MM.1S (cell line): ENCODE results near the gene EYA2.

ENCODE experiments used
- DNase-seq: peaks from one replicate; pipeline ENCODE4 v3.0.0-alpha.2; 2015
- H2AFZ ChIP-seq: fragments of 300-600 bp; sonication (generic); 2 replicates; pipeline ENCODE4 v1.6.0; 2016; ENCODE audit warnings: antibody characterized with exemption, low read length
- H3F3A ChIP-seq: fragments of 300-600 bp; sonication (generic); 2 replicates; pipeline ENCODE4 v1.6.1; 2016; ENCODE audit warnings: mild to moderate bottlenecking, antibody characterized with exemption, low read length, moderate library complexity, mixed read lengths; ENCODE audit not compliant: insufficient read depth
- H3K27ac ChIP-seq: fragments of 300-600 bp; sonication (generic); 2 replicates; pipeline ENCODE4 v1.5.1; 2016; ENCODE audit warnings: mild to moderate bottlenecking, low read length
- H3K27me3 ChIP-seq: fragments of 300-600 bp; sonication (generic); replicated peaks from 2 replicates; pipeline ENCODE4 v1.6.0; 2016; ENCODE audit warnings: low read length; ENCODE audit not compliant: insufficient read depth
- H3K36me3 ChIP-seq: fragments of 300-600 bp; sonication (generic); replicated peaks from 2 replicates; pipeline ENCODE4 v1.6.1; 2016; ENCODE audit warnings: mild to moderate bottlenecking, low read length, mixed read lengths; ENCODE audit not compliant: insufficient read depth
- H3K4me1 ChIP-seq: fragments of 300-600 bp; sonication (generic); 2 replicates; pipeline ENCODE4 v1.6.1; 2016; ENCODE audit warnings: low read length, mixed read lengths
- H3K4me2 ChIP-seq: fragments of 300-600 bp; sonication (generic); 2 replicates; pipeline ENCODE4 v1.6.0; 2016; ENCODE audit warnings: low read depth, low read length
- H3K4me3 ChIP-seq: fragments of 300-600 bp; sonication (generic); 2 replicates; pipeline ENCODE4 v1.5.1; 2016; ENCODE audit warnings: low read length, mixed read lengths
- H3K79me2 ChIP-seq: fragments of 300-600 bp; sonication (generic); 2 replicates; pipeline ENCODE4 v1.6.1; 2016; ENCODE audit warnings: mixed run types, low read length, mixed read lengths
- H3K9ac ChIP-seq: fragments of 300-600 bp; sonication (generic); 2 replicates; pipeline ENCODE4 v1.6.1; 2016; ENCODE audit warnings: low read length, mixed read lengths
- H3K9me2 ChIP-seq: fragments of 300-600 bp; sonication (generic); replicated peaks from 2 replicates; pipeline ENCODE4 v1.6.1; 2016; ENCODE audit warnings: mild to moderate bottlenecking, low read length, mixed read lengths; ENCODE audit not compliant: insufficient read depth
- H3K9me3 ChIP-seq: fragments of 300-600 bp; sonication (generic); replicated peaks from 2 replicates; pipeline ENCODE4 v1.6.1; 2016; ENCODE audit warnings: mild to moderate bottlenecking, low read length, mixed read lengths; ENCODE audit not compliant: insufficient read depth
- H4K20me1 ChIP-seq: fragments of 300-600 bp; sonication (generic); 2 replicates; pipeline ENCODE4 v1.6.1; 2016; ENCODE audit warnings: mild to moderate bottlenecking, low read length, moderate library complexity, mixed read lengths; ENCODE audit not compliant: insufficient read depth
- CTCF ChIP-seq: fragments of 300-600 bp; sonication (generic); IDR thresholded peaks from 2 replicates; pipeline ENCODE4 v1.5.1; 2016; ENCODE audit warnings: antibody characterized with exemption, low read length, mixed read lengths
- EZH2 ChIP-seq: fragments of 300-600 bp; sonication (generic); optimal IDR thresholded peaks from 2 replicates; pipeline ENCODE3; 2017; ENCODE audit warnings: low read depth, mild to moderate bottlenecking, antibody characterized with exemption, low read length, mixed read lengths
- EZH2phosphoT487 ChIP-seq: fragments of 300-600 bp; sonication (generic); IDR thresholded peaks from 2 replicates; pipeline ENCODE4 v1.6.1; 2018; ENCODE audit warnings: antibody characterized with exemption, low read length

EYA2 gene

GRCh38 chr20:47041396-47041899 is 146.8 kb downstream of the EYA2 start:
- Histone ChIP-seq H3K9me3 (no peaks in the 10 kb centered on the region), H3K9ac (no peak overlapping the region), H3K4me1 (no peaks in the 10 kb centered on the region), H2AFZ (no peak overlapping the region), H3K27me3 (no peaks in the 10 kb centered on the region), H4K20me1 (no peaks in the 10 kb centered on the region), H3K36me3 (no peaks in the 10 kb centered on the region), H3K79me2 (no peaks in the 10 kb centered on the region), H3K9me2 (no peaks in the 10 kb centered on the region), H3K4me2 (no peak overlapping the region), H3K27ac (no peak overlapping the region), H3K4me3 (no peak overlapping the region), H3F3A (no peaks in the 10 kb centered on the region)
- DNase-seq = no peak
- no peak for TF ChIP-seq CTCF
- no peak for TF ChIP-seq EZH2
- TF ChIP-seq EZH2phosphoT487 = no peak

GRCh38 chr20:47042464-47042863 is 147.8 kb downstream of the EYA2 start:
- Histone ChIP-seq H3K4me1 (no peaks in the 10 kb centered on the region), H3K79me2 (no peaks in the 10 kb centered on the region), H3F3A (no peaks in the 10 kb centered on the region), H3K9me2 (no peaks in the 10 kb centered on the region), H2AFZ (no peak overlapping the region), H3K27me3 (no peaks in the 10 kb centered on the region), H3K4me3 (no peak overlapping the region), H3K9ac (no peak overlapping the region), H3K27ac (no peak overlapping the region), H3K4me2 (no peak overlapping the region), H3K9me3 (no peaks in the 10 kb centered on the region), H3K36me3 (no peaks in the 10 kb centered on the region), H4K20me1 (no peaks in the 10 kb centered on the region)
- TF ChIP-seq EZH2phosphoT487 (no peak), EZH2 (no peak)
- DNase-seq = no peak

- Histone ChIP-seq H3K79me2 (no peaks in the 10 kb centered on the region), H4K20me1 (no peaks in the 10 kb centered on the region), H3K36me3 (no peaks in the 10 kb centered on the region), H3K9me2 (no peaks in the 10 kb centered on the region), H3K9ac (no peak overlapping the region), H3K9me3 (no peaks in the 10 kb centered on the region), H3F3A (no peaks in the 10 kb centered on the region), H2AFZ (no peak overlapping the region), H3K27me3 (no peaks in the 10 kb centered on the region), H3K27ac (no peak overlapping the region), H3K4me2 (no peak overlapping the region), H3K4me1 (no peaks in the 10 kb centered on the region), H3K4me3 (no peak overlapping the region)
- no peak for DNase-seq
- TF ChIP-seq CTCF (no peak), EZH2 (no peak), EZH2phosphoT487 (no peak)
Observed at GRCh38 chr20:47043086-47043485, 148.4 kb downstream of the EYA2 start.

GRCh38 chr20:47044938-47045337 is 150.3 kb downstream of the EYA2 start:
- H3K9ac ChIP-seq = no peak overlapping the region
- H3K27me3 ChIP-seq = no peaks in the 10 kb centered on the region
- H3K79me2 ChIP-seq = no peaks in the 10 kb centered on the region
- TF ChIP-seq CTCF (no peak), EZH2phosphoT487 (no peak), EZH2 (no peak)
- no peak overlapping the region for H2AFZ ChIP-seq
- H3K4me3 ChIP-seq = no peak overlapping the region
- H4K20me1 ChIP-seq = no peaks in the 10 kb centered on the region
- H3K36me3 ChIP-seq = no peaks in the 10 kb centered on the region
- no peaks in the 10 kb centered on the region for H3K9me3 ChIP-seq
- H3K9me2 ChIP-seq = no peaks in the 10 kb centered on the region
- no peak overlapping the region for H3K4me2 ChIP-seq
- no peaks in the 10 kb centered on the region for H3K4me1 ChIP-seq
- no peaks in the 10 kb centered on the region for H3F3A ChIP-seq
- DNase-seq = no peak
- no peak overlapping the region for H3K27ac ChIP-seq
